GM21367 (cell line): Measurements from ENCODE around the gene PLCXD1.
"Not testable (repeated sequence)": the region's sequence is repeated elsewhere in the genome, so short reads cannot be mapped to it uniquely, and the experiment has no call there.

ENCODE experiments used
- ATAC-seq: cut with Tn5 transposase; IDR thresholded peaks from one replicate; pipeline ENCODE4 v1.9.1; 2021; ENCODE audit not compliant: unreplicated experiment

The PLCXD1 gene

DNA sequence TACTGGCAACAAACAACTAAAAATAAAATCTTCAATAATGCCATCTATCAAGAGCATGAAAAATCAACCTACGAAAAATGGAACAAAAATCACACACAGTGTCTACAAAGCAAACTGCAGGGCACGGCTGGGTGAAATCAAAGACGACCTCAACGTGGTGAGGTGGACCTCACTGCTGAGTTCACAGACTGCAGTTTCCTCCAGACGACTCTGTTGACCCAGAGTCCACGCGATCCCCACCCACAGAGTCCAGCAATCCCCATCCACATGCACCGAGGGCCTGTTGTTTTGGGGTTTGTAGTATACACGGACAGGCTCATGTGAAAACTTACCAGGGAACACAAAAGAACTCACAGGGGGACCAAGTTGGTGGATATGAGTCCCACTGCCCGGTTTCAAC is 68.5 kb downstream of the PLCXD1 start:
- no peak for ATAC-seq

DNA sequence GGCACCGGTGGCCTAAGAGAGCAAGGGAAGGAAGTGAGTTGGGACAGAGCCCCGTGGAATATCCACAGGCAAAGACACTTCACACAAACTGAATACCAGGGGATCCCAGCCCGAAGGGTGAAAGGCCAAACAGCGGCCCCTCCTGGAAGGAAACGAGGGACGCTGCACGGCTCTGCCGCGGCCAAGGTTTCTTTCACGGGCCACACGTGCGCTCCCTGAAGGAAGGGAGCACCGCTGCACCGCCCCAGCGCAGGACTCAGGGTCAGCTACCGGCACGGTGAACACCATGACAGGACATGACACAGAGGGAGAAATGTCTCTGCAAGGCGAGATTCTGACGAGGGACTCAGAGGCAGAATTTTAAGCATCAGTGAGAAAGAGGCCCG is 69.0 kb downstream of the PLCXD1 start:
- ATAC-seq, result no peak

DNA sequence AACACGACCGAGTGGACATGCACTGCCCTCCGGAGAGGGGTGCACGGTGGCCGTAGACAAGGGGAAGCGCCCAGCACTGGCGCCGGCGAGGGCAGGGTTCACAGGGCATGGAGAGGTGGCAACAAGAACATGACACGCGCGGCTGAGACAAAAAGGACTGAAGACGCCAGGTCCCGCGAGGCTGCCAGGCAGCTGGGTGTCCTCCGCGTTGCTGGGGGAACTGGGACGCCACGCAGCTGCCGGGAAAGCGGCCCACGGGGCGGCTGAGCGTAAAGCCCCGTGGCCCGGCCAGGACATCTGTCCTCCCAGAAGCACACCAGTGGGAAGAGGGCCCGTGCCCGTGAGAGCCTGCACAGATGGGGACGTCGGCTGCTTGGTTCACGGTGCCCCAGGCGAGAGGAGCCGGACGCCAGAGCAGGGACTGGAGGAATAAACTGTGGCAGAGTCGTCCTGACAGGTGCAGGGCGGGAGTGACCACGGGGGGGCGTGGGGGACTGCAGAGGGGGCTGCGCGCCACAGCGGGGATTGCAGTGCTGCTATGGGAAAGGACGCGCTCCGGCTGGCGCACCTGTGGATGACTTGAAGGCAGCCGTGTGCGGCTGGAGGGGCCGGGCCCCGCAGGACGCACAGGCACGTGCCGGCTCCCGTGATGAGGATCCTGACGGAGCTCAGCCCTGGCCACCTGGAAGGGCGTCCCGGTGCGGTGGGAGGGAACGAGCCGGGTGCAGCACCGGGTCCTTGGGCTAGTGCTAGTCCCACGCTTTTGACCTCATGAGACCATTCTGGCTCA is 69.5 kb downstream of the PLCXD1 start:
- no peak for ATAC-seq

DNA sequence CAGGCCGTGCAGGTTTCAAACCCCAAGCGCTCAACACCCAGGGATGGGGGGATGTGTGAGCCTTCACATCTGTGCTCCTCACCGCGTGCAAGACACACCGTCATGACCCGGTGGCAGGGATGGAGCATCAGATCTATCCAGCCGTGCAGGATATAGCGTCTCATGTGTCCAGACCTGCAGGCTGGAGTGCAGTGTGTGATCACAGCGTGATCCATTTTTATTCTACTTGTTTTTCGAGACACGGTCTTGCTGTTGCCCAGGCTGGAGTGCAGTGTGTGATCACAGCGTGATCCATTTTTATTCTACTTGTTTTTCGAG is 70.1 kb downstream of the PLCXD1 start:
- ATAC-seq, result not testable (repeated sequence)

DNA sequence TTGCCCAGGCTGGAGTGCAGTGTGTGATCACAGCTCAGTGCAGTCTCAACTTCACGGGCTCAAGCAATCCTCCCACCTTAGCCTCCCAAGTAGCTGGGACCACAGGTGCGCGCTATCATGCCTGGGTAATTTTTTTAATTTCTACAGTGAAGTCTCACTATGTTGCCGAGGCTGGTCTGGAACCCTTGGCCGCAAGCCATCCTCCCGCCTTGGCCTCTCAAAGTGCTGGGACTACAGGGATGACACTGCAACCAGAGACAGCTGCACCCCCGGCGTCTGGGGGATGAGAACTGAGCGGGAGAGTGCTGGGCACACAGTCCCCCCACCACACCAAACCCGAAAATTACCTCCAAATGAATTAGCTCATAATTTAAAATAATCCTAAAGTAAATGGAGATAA is 70.6 kb downstream of the PLCXD1 start:
- no peak for ATAC-seq

DNA sequence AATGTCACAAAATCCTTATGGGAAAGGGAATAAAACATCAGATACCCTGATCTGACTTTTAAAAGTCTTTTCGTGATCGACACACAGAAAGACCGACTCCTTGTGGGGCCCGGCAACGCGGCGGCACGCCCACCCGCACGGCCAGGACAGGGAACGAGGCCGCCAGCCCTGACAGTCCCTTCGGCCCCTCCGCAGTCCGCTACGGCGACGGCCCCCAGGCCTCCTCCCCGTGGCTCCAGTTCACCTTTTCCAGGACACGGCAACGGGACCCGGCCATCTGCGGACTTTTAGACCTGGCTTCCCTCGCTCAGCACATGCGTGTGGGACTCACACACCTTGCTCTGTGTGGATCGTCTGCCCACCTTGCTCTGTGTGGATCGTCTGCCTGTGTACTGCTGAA is 71.0 kb downstream of the PLCXD1 start:
- no peak for ATAC-seq

DNA sequence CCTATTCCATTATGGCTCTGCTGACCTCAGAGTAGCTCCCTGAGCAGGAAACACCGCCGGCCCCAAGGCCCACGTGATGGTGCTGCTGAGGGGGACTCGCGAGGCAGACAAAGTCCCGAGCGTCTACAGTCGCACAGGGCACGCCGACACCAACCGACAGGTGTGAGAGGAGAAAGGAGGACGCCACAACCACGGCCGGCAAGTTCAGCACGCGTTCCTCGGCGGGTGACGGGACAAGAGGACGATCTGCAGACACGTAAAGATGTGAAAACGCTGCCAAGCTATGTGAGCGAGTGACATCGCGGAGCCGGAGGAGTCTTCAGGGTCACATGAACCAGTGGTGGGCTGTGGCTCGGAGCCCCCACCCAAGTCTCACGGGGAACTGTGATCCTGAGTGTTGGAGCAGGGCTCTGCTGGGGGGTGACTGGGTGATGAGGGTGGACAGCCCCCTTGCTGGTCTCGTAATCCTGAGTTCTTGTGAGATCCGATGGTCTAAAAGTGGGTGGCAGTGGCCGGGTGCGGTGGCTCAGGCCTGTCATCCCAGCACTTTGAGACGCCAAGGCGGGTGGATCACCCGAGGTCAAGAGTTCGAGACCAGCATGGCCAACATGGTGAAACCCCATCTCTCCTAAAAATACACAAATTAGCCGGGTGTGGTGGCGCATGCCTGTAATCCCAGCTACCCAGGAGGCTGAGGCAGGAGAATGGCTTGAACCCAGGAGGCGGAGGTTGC is 71.6 kb downstream of the PLCXD1 start:
- no peak for ATAC-seq
